H1 (cell line): Measurements from ENCODE around the gene TTYH2. TPM values are rescaled to one million over a fixed set of nuclear protein-coding genes. Genes with fewer than 3 reads are reported as not detected.

Experiments
- CTCF ChIA-PET: fragments of 300-600 bp; sonication (Branson Sonifier 250); formaldehyde crosslinking; loops from one replicate; lab custom pipeline; 2021; ENCODE audit not compliant: partially characterized antibody; lab: Charles Lee
- POLR2A ChIA-PET: fragments of 300-600 bp; sonication (Branson Sonifier 250); formaldehyde crosslinking; loops from one replicate; lab custom pipeline; 2021; ENCODE audit warnings: inconsistent platforms; ENCODE audit not compliant: partially characterized antibody; lab: Charles Lee
- DNase-seq, 2 experiments: peaks; one replicate each; pipeline versions ENCODE4 v3.0.0 to v3.0.0-alpha.2; 2010 to 2022; ENCODE audit warnings: low spot score in 2 of 2, low read depth in 1 of 2, mixed read lengths in 1 of 2
- FAIRE-seq: peaks from 2 replicates; lab custom pipeline; 2011; peaks lifted over from hg19 to GRCh38; lab: Jason Lieb, UNC
- H2AFZ ChIP-seq: 2 replicates; pipeline ENCODE4 v1.8.1; 2012; ENCODE audit warnings: low read length, inconsistent platforms
- H2AK5ac ChIP-seq: 2 replicates; pipeline ENCODE4 v1.6.1; 2013; ENCODE audit warnings: low read depth, low read length
- H2BK120ac ChIP-seq: replicated peaks from 2 replicates; pipeline ENCODE3; 2013; ENCODE audit warnings: low read depth, low read length, inconsistent platforms
- H2BK12ac ChIP-seq: 2 replicates; pipeline ENCODE4 v1.6.1; 2013; ENCODE audit warnings: low read depth, low read length
- H2BK15ac ChIP-seq: 2 replicates; pipeline ENCODE4 v1.6.1; 2013; ENCODE audit warnings: low read length
- H2BK20ac ChIP-seq: 2 replicates; pipeline ENCODE4 v1.6.1; 2013; ENCODE audit warnings: low read length
- H2BK5ac ChIP-seq: 2 replicates; pipeline ENCODE4 v1.6.1; 2013; ENCODE audit warnings: low read depth, low read length
- H3K14ac ChIP-seq: 2 replicates; pipeline ENCODE4 v1.6.1; 2013; ENCODE audit warnings: inconsistent platforms; ENCODE audit not compliant: insufficient read length
- H3K18ac ChIP-seq: 2 replicates; pipeline ENCODE4 v1.6.1; 2013; ENCODE audit warnings: low read length; ENCODE audit errors: extremely low read depth
- H3K23ac ChIP-seq: 2 replicates; pipeline ENCODE4 v1.6.1; 2013; ENCODE audit warnings: inconsistent platforms; ENCODE audit not compliant: insufficient read length
- H3K23me2 ChIP-seq: 2 replicates; pipeline ENCODE4 v1.6.1; 2013; ENCODE audit warnings: low read depth, low read length
- H3K27ac ChIP-seq: 2 replicates; pipeline ENCODE4 v1.6.1; 2011; ENCODE audit warnings: low read depth, low read length, inconsistent platforms
- H3K27me3 ChIP-seq, 4 experiments: replicated peaks in 1 of 4; 1 replicate in 1 of 4; 2 replicates in 3 of 4; pipeline versions ENCODE4 v1.6.1 to v1.8.1; 2011 to 2013; ENCODE audit warnings: low read length in 3 of 4, mild to moderate bottlenecking in 3 of 4, inconsistent platforms in 2 of 4, mixed read lengths in 2 of 4, moderate library complexity in 1 of 4; ENCODE audit not compliant: control insufficient read depth in 3 of 4, insufficient read depth in 3 of 4; ENCODE audit errors: extremely low read depth in 1 of 4
- H3K36me3 ChIP-seq, 4 experiments: 2 replicates each; pipeline versions ENCODE4 v1.6.1 to v1.8.1; 2011 to 2013; ENCODE audit warnings: mild to moderate bottlenecking in 4 of 4, low read length in 3 of 4, moderate library complexity in 2 of 4, control low read depth in 1 of 4, inconsistent platforms in 1 of 4; ENCODE audit not compliant: insufficient read depth in 4 of 4, control insufficient read depth in 2 of 4
- H3K4ac ChIP-seq: replicated peaks from 2 replicates; pipeline ENCODE3; 2013; ENCODE audit warnings: low read length, low read depth, mixed read lengths, inconsistent platforms; ENCODE audit not compliant: insufficient read length
- H3K4me1 ChIP-seq, 4 experiments: replicated peaks in 1 of 4; 1 replicate in 1 of 4; 2 replicates in 3 of 4; pipeline versions ENCODE4 v1.6.1 to v1.8.1; 2011 to 2013; ENCODE audit warnings: low read length in 3 of 4, inconsistent platforms in 2 of 4, mixed read lengths in 1 of 4; ENCODE audit not compliant: insufficient read depth in 4 of 4, control insufficient read depth in 3 of 4
- H3K4me2 ChIP-seq, 2 experiments: 2 replicates each; pipeline versions ENCODE4 v1.6.1 to v1.8.1; 2011 to 2013; ENCODE audit warnings: low read depth in 2 of 2, low read length in 2 of 2, control low read depth in 1 of 2, inconsistent platforms in 1 of 2, mild to moderate bottlenecking in 1 of 2; ENCODE audit not compliant: insufficient read depth in 1 of 2
- H3K4me3 ChIP-seq, 4 experiments: fragments of 200-600, 300-600 bp in 1 of 4; sonication (generic), shearing (Covaris generic), sonication (Bioruptor Twin) in 1 of 4; 2 replicates each; pipeline versions ENCODE4 v1.5.1 to v1.8.1; 2011 to 2016; ENCODE audit warnings: low read length in 4 of 4, low read depth in 3 of 4, control low read depth in 2 of 4, inconsistent platforms in 2 of 4, mild to moderate bottlenecking in 2 of 4, mixed read lengths in 1 of 4, moderate library complexity in 1 of 4; ENCODE audit not compliant: insufficient read depth in 2 of 4; ENCODE audit errors: extremely low read depth in 1 of 4
- H3K56ac ChIP-seq: replicated peaks from 2 replicates; pipeline ENCODE3; 2013; ENCODE audit warnings: low read depth, mild to moderate bottlenecking, mixed read lengths, low read length, inconsistent platforms; ENCODE audit not compliant: insufficient read length
- H3K79me1 ChIP-seq: 2 replicates; pipeline ENCODE4 v1.6.1; 2013; ENCODE audit warnings: low read depth, low read length, control low read depth
- H3K79me2 ChIP-seq, 2 experiments: 2 replicates each; pipeline versions ENCODE4 v1.6.1 to v1.8.1; 2012 to 2013; ENCODE audit warnings: low read length in 2 of 2, mild to moderate bottlenecking in 2 of 2, inconsistent platforms in 1 of 2; ENCODE audit not compliant: insufficient read depth in 2 of 2, control insufficient read depth in 1 of 2
- H3K9ac ChIP-seq, 4 experiments: replicated peaks in 1 of 4; 1 replicate in 1 of 4; 2 replicates in 3 of 4; pipeline versions ENCODE4 v1.6.1 to v1.8.1; 2011 to 2013; ENCODE audit warnings: low read depth in 3 of 4, low read length in 3 of 4, control low read depth in 2 of 4, mild to moderate bottlenecking in 2 of 4, moderate library complexity in 2 of 4, inconsistent platforms in 1 of 4; ENCODE audit errors: extremely low read depth in 1 of 4
- H3K9me3 ChIP-seq, 2 experiments: 2 replicates each; pipeline versions ENCODE4 v1.6.1 to v1.8.1; 2012 to 2013; ENCODE audit warnings: mild to moderate bottlenecking in 2 of 2, moderate library complexity in 2 of 2, control low read depth in 1 of 2, inconsistent platforms in 1 of 2, low read depth in 1 of 2, low read length in 1 of 2, mixed read lengths in 1 of 2; ENCODE audit not compliant: insufficient read depth in 2 of 2
- H4K20me1 ChIP-seq, 2 experiments: replicated peaks in 1 of 2; 2 replicates each; pipeline versions ENCODE3 to v1.8.1; 2011 to 2013; ENCODE audit warnings: inconsistent platforms in 2 of 2, low read length in 2 of 2, mild to moderate bottlenecking in 1 of 2; ENCODE audit not compliant: insufficient read depth in 2 of 2, control insufficient read depth in 1 of 2
- H4K5ac ChIP-seq: 2 replicates; pipeline ENCODE4 v1.6.1; 2013; ENCODE audit warnings: low read length, low read depth, mixed read lengths, inconsistent platforms; ENCODE audit not compliant: insufficient read length
- H4K8ac ChIP-seq: 2 replicates; pipeline ENCODE4 v1.8.0; 2013; ENCODE audit warnings: mild to moderate bottlenecking, moderate library complexity, low read length, inconsistent platforms; ENCODE audit not compliant: insufficient read depth; ENCODE audit errors: extremely low read depth
- H4K91ac ChIP-seq: replicated peaks from 2 replicates; pipeline ENCODE3; 2013; ENCODE audit warnings: low read length, mixed read lengths, inconsistent platforms; ENCODE audit not compliant: insufficient read length
- POLR2AphosphoS5 ChIP-seq: IDR thresholded peaks from 2 replicates; pipeline ENCODE4 v1.6.1; 2011; ENCODE audit warnings: low read depth, low read length
- POU5F1 ChIP-seq: IDR thresholded peaks from 2 replicates; pipeline ENCODE4 v1.6.1; 2011; ENCODE audit warnings: low read depth, mild to moderate bottlenecking, low read length, moderate library complexity
- RBBP5 ChIP-seq: IDR thresholded peaks from 2 replicates; pipeline ENCODE4 v1.7.1; 2012; ENCODE audit warnings: low read depth, mild to moderate bottlenecking, inconsistent platforms, low read length, moderate library complexity, borderline replicate concordance
- SIN3A ChIP-seq, 2 experiments: IDR thresholded peaks in 1 of 2; conservative IDR thresholded peaks in 1 of 2; 2 replicates each; pipeline ENCODE4 v1.6.1; 2011 to 2012; ENCODE audit warnings: low read length in 2 of 2, improper control_type of control experiment in 1 of 2, low read depth in 1 of 2, mild to moderate bottlenecking in 1 of 2
- SP4 ChIP-seq: IDR thresholded peaks from 2 replicates; pipeline ENCODE4 v1.6.1; 2012; ENCODE audit warnings: low read length, inconsistent platforms
- ZNF274 ChIP-seq: IDR thresholded peaks from 2 replicates; pipeline ENCODE4 v1.7.0; 2012; ENCODE audit warnings: low read length, borderline replicate concordance; ENCODE audit errors: extremely low read depth
- WGBS, 2 experiments: shearing (Covaris generic) in 1 of 2; methylation state at CpG; one replicate each; pipeline versions ENCODE4 v1.1.6 to v1.1.7; 2013 to 2015; ENCODE audit warnings: low lambda C conversion rate in 2 of 2, mixed read lengths in 2 of 2, inconsistent platforms in 1 of 2, low coverage in 1 of 2, missing lambda C conversion rate in 1 of 2; ENCODE audit not compliant: insufficient replicate concordance in 2 of 2, insufficient coverage in 1 of 2, insufficient read length in 1 of 2; ENCODE audit errors: extremely low coverage in 1 of 2, missing lambda C conversion rate in 1 of 2; 5-methylcytosine and 5-hydroxymethylcytosine counted together
- polyA plus RNA-seq, 7 experiments: library from polyadenylated mRNA; depleted of rRNA in 3 of 7; stranded (reverse) in 5 of 7; unstranded in 2 of 7; fragments of >200 nt in 5 of 7; fragments of 200-250 nt in 2 of 7; gene quantifications; 1 replicate in 5 of 7; 2 replicates in 1 of 7; 4 replicates in 1 of 7; pipeline versions ENCODE4 v1.2.1 to v1.2.3, GENCODE V29; 2011 to 2013; ENCODE audit warnings: missing spikeins in 2 of 7, mixed read lengths in 2 of 7
- total RNA-seq: library from RNA; stranded (reverse); fragmentation: NEBNext Ultra II Directional; extraction: Animal tissue kit (Norgen Biotek cat#: 25700); gene quantifications from 2 replicates; pipeline ENCODE4 v1.2.1, GENCODE V29; 2021

The TTYH2 gene
- total and polyA plus RNA-seq, 2 of the 8 experiments (the other 6 are each of a cell fraction or from before 2014, with no cell fraction given): 3.2 to 9.2 TPM

DNA sequence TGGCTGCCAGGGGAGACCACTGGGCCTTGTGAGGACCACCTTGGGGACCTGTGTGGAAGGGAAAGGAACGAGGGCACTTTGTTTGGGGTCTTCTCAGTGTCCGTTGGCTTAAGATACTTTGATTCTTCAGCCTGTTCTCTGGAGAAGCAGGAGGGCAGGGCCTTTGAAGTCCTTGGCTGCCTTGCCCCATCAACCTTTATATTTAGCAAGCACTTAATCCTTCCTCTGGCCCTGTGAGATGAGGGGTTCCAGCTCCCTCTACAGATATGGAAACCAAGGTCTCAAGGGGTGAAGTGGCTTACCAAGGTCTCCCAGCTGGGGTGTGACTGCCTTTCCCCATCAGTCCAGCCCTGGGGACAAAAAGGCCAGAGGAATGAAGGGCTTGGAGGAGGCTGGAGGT is 28.5 kb downstream of the TTYH2 start:
- CTCF ChIA-PET: interaction anchor here (0.8 to 2.6 kb wide), 6 partner anchors 9 to 531 kb away, joined by 3 to 7 read pairs (median 4); no protein-coding TSS in a partner anchor
- 0 out of 2 replicates have a peak overlapping the region, but pooled peaks have one; percentile 61 for H2BK20ac ChIP-seq
- H3K79me2 ChIP-seq: no peaks in the 10 kb centered on the region
- POLR2A ChIA-PET: interaction anchor here (1.7 to 8.2 kb wide), 2 partner anchors 31 to 36 kb away, joined by 4 to 61 read pairs; partner anchors contain the start of gene TTYH2
- no peaks in the 10 kb centered on the region for H3K27me3 ChIP-seq
- H3K14ac ChIP-seq: no peak overlapping the region
- no peak overlapping the region for H3K4me2 ChIP-seq
- H2AK5ac ChIP-seq: no peak overlapping the region
- no peak overlapping the region for H3K9ac ChIP-seq
- no peak overlapping the region; the same call in 1 of the 2 replicates for H4K8ac ChIP-seq
- no peaks in the 10 kb centered on the region for H3K36me3 ChIP-seq
- no peak overlapping the region for H4K5ac ChIP-seq
- H2BK12ac ChIP-seq: no peak overlapping the region
- no peaks in the 10 kb centered on the region for H4K20me1 ChIP-seq
- no peak overlapping the region for H3K23ac ChIP-seq
- no peak overlapping the region for H2BK5ac ChIP-seq
- H3K4ac ChIP-seq: no peak overlapping the region
- H2BK120ac ChIP-seq: no peak overlapping the region
- no peak overlapping the region for H2BK15ac ChIP-seq
- no peak overlapping the region for H3K56ac ChIP-seq
- H3K79me1 ChIP-seq: no peaks in the 10 kb centered on the region
- H3K4me1 ChIP-seq: peaks cover 11 to 27% (median 17%) of the 10 kb centered on the region in 4 experiments
- no peak overlapping the region for H4K91ac ChIP-seq
- H3K4me3 ChIP-seq: no peak overlapping the region
- no peak overlapping the region for H2AFZ ChIP-seq
- H3K9me3 ChIP-seq: 0 out of 4 replicates have a peak, but pooled peaks cover 0 to 3% of the 10 kb centered on the region in 2 experiments
- DNase-seq (no peak), FAIRE-seq (no peak)
- H3K23me2 ChIP-seq: no peaks in the 10 kb centered on the region
- H3K27ac ChIP-seq: no peak overlapping the region
- H3K18ac ChIP-seq: no peak overlapping the region
- TF ChIP-seq SP4: no peak
- no peak for TF ChIP-seq ZNF274
- TF ChIP-seq SIN3A (conservative IDR thresholded peaks at IDR 0.05 in 1 of 2, IDR thresholded peaks at IDR 0.05 in 1 of 2; ENCODE audit: low read depth in 1 of 2, low read length in 2 of 2): no peak
- no peak for TF ChIP-seq POLR2AphosphoS5
- TF ChIP-seq POU5F1: no peak
- no peak for TF ChIP-seq RBBP5
- TF ChIP-seq, all 59 proteins: peak for 0
- WGBS, 2 experiments: 90% methylated on average over 2 of the region's 2 CpGs; no CpG with 5 or more reads in 1 of the 2 experiments
